Loucy (cell line): Measurements from ENCODE around the gene SEC22C.

Experiments used
- EZH2phosphoT487 ChIP-seq: fragments of 200-600 bp; IDR thresholded peaks from 2 replicates; pipeline ENCODE4 v1.6.1; 2018; ENCODE audit warnings: antibody characterized with exemption, mild to moderate bottlenecking, moderate library complexity, borderline replicate concordance
- TF ChIP-seq, protein P1 (sequence below): fragments of 200-600 bp; sonication (generic); conservative IDR thresholded peaks from 2 replicates; pipeline ENCODE4 v1.5.1; 2014; ENCODE audit warnings: mild to moderate bottlenecking, antibody characterized with exemption, low read length

- TF ChIP-seq, protein P1, sequence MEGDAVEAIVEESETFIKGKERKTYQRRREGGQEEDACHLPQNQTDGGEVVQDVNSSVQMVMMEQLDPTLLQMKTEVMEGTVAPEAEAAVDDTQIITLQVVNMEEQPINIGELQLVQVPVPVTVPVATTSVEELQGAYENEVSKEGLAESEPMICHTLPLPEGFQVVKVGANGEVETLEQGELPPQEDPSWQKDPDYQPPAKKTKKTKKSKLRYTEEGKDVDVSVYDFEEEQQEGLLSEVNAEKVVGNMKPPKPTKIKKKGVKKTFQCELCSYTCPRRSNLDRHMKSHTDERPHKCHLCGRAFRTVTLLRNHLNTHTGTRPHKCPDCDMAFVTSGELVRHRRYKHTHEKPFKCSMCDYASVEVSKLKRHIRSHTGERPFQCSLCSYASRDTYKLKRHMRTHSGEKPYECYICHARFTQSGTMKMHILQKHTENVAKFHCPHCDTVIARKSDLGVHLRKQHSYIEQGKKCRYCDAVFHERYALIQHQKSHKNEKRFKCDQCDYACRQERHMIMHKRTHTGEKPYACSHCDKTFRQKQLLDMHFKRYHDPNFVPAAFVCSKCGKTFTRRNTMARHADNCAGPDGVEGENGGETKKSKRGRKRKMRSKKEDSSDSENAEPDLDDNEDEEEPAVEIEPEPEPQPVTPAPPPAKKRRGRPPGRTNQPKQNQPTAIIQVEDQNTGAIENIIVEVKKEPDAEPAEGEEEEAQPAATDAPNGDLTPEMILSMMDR, result no peak
- TF ChIP-seq EZH2phosphoT487, result no peak
These were observed 30.4 kb upstream of the SEC22C start for GRCh38 chr3:42612217-42612616.
